Adrenal gland (tissue), 12 donors: ENCODE measurements around the gene SPDYA. TPM values are rescaled to one million over a fixed set of nuclear protein-coding genes. Genes with fewer than 3 reads are reported as not detected.

Source experiments
- DNase-seq, 7 donors: peaks; one replicate each; pipeline ENCODE4 v3.0.0-alpha.2; 2019 to 2020
- H3K27ac ChIP-seq, 5 donors: fragments of 200-600 bp; sonication (generic) in 4 of 5; 1 replicate in 3 of 5; 2 replicates in 2 of 5; pipeline versions ENCODE4 v1.5.1 to v1.8.0; 2016 to 2020; ENCODE audit warnings: mild to moderate bottlenecking in 1 of 5
- H3K27me3 ChIP-seq: fragments of 200-600 bp; 2 replicates; pipeline ENCODE4 v1.8.0; 2021
- H3K36me3 ChIP-seq, 2 donors: fragments of 200-600 bp; replicated peaks in 1 of 2; 1 replicate in 1 of 2; 2 replicates in 1 of 2; pipeline versions ENCODE4 v1.5.1 to v1.8.0; 2018 to 2022
- H3K4me1 ChIP-seq, 2 donors: fragments of 200-600 bp; replicated peaks in 1 of 2; 1 replicate in 1 of 2; 2 replicates in 1 of 2; pipeline versions ENCODE4 v1.5.1 to v1.8.0; 2018 to 2021
- H3K4me3 ChIP-seq, 4 donors: fragments of 200-600 bp; sonication (generic) in 3 of 4; one replicate each; pipeline ENCODE4 v1.5.1; 2016 to 2018
- H3K9me3 ChIP-seq, 3 donors: fragments of 200-600 bp; sonication (generic) in 1 of 3; replicated peaks in 1 of 3; 1 replicate in 2 of 3; 2 replicates in 1 of 3; pipeline versions ENCODE4 v1.5.1 to v1.8.0; 2016 to 2021
- CTCF ChIP-seq, 6 experiments: fragments of 450-650 bp in 4 of 6; fragments of 200-600 bp in 2 of 6; sonication (generic) in 1 of 6; IDR thresholded peaks; 1 replicate in 5 of 6; 2 replicates in 1 of 6; pipeline versions ENCODE4 v1.5.1 to v1.8.0; 2016 to 2021; ENCODE audit warnings: antibody characterized with exemption in 6 of 6, mild to moderate bottlenecking in 2 of 6, moderate library complexity in 1 of 6
- POLR2A ChIP-seq, 2 donors: fragments of 450-650 bp; IDR thresholded peaks; one replicate each; pipeline ENCODE4 v1.6.1; 2017; ENCODE audit warnings: antibody characterized with exemption in 2 of 2, mild to moderate bottlenecking in 2 of 2, moderate library complexity in 1 of 2
- WGBS, 4 donors: extraction: QIAGEN DNeasy Blood & Tissue Kit in 2 of 4; methylation state at CpG; one replicate each; pipeline versions ENCODE4 v1.1.5 to v1.1.7; 2013 to 2017; 5-methylcytosine and 5-hydroxymethylcytosine counted together
- intact Hi-C, 2 donors: fragments of 100-400 bp; cut with DNase I; formaldehyde crosslinking; loops; one replicate each; pipeline versions ENCODE4 v1.14.1 to v1.15.0; 2022 to 2023
- polyA plus RNA-seq, 3 donors: library from polyadenylated mRNA; stranded (reverse); fragments of 200-250 nt in 2 of 3; fragments of 350-450 nt in 1 of 3; fragmentation: Illumina TruSeq in 1 of 3; extraction: RNeasy Lipid Tissue Mini Kit (QIAGEN cat#74804) in 1 of 3; gene quantifications; one replicate each; pipeline ENCODE4 v1.2.3, GENCODE V29; 2013 to 2014
- total RNA-seq, 9 donors: library from RNA; depleted of rRNA in 4 of 9; stranded (reverse); fragments of >200 nt in 4 of 9; fragments of 120-200 nt in 1 of 9; fragmentation: NEBNext Ultra II Directional in 1 of 9; extraction: Animal tissue kit (Norgen Biotek cat#: 25700) in 1 of 9; gene quantifications; one replicate each; pipeline versions ENCODE4 v1.1.0 to v1.2.4, GENCODE V29; 2013 to 2023
- donor health status: healthy with polysubstance abuse.
- donor health status: Bipolar disorder and iron deficiency.
- donor health status: DM: yes; HTN: yes; CAD: no.
- donor health status: DM: no; HTN: no; CAD: no.
- donor health status: DM: no; HTN: no; CAD: no.
- donor health status: DM: yes; HTN: yes; CAD: no.

SPDYA gene
- total and polyA plus RNA-seq, 12 donors = 0.13 to 1.9 (median 0.30) TPM; not detected in 2

GRCh38 chr2:28802975-28803429 is 7.6 kb upstream of the SPDYA start:
- TF ChIP-seq CTCF (IDR thresholded peaks at IDR 0.05) (no peak), POLR2A (IDR thresholded peaks at IDR 0.05) (no peak)
- H3K4me3 ChIP-seq = no peak overlapping the region
- intact Hi-C loops = no loop called here
- H3K27ac ChIP-seq = peak overlapping the region in 3 of 5 donors; percentile 4 to 29 (median 9)
- no peak for DNase-seq
- H3K36me3 ChIP-seq = peaks cover 0 to 22% of the 10 kb centered on the region in 2 donors
- peaks cover 0 to 24% of the 10 kb centered on the region in 2 donors for H3K4me1 ChIP-seq
- no peaks in the 10 kb centered on the region for H3K27me3 ChIP-seq
- H3K9me3 ChIP-seq = no peaks in the 10 kb centered on the region
- WGBS, 4 donors = 69 to 81% (median 72%) methylated on average over 4 of the region's 4 CpGs

GRCh38 chr2:28809927-28810326 is 707 bp upstream of the SPDYA start:
- H3K36me3 ChIP-seq = peaks cover 0 to 11% of the 10 kb centered on the region in 2 donors
- no peaks in the 10 kb centered on the region for H3K9me3 ChIP-seq
- no peaks in the 10 kb centered on the region for H3K27me3 ChIP-seq
- intact Hi-C loops = no loop called here
- peak in 1 of 7 donors; percentile 13 for DNase-seq
- 72 to 78% (median 72%) methylated on average over 10 of the region's 10 CpGs for WGBS, 4 donors
- H3K27ac ChIP-seq = peak overlapping the region in 2 of 5 donors; percentile 29 to 54
- no peak for TF ChIP-seq POLR2A (IDR thresholded peaks at IDR 0.05)
- no peak for TF ChIP-seq CTCF (IDR thresholded peaks at IDR 0.05)
- H3K4me1 ChIP-seq = peaks cover 6 to 13% of the 10 kb centered on the region in 2 donors
- H3K4me3 ChIP-seq = peak overlapping the region in 1 of 4 donors; percentile 67

- Histone ChIP-seq H3K27me3 (no peaks in the 10 kb centered on the region), H3K4me3 (no peak overlapping the region), H3K27ac (no peak overlapping the region), H3K9me3 (no peaks in the 10 kb centered on the region), H3K4me1 (no peaks in the 10 kb centered on the region), H3K36me3 (no peaks in the 10 kb centered on the region)
- WGBS, 4 donors = 84 to 94% (median 86%) methylated on average over 3 of the region's 3 CpGs
- TF ChIP-seq POLR2A (IDR thresholded peaks at IDR 0.05) = no peak
- TF ChIP-seq CTCF (IDR thresholded peaks at IDR 0.05) = no peak
- DNase-seq = no peak
- intact Hi-C loops = no loop called here
Observed at GRCh38 chr2:28818053-28818452, 7.4 kb downstream of the SPDYA start.

GRCh38 chr2:28821295-28821958 is 10.8 kb downstream of the SPDYA start:
- peak; percentile 24 to 76 (median 62) for DNase-seq
- WGBS, 4 donors = 2 to 7% (median 4%) methylated on average over 7 to 8 of the region's 8 CpGs

More at GRCh38 chr2:28821295-28821958, 10.8 kb downstream of the SPDYA start:
- no peaks in the 10 kb centered on the region for H3K27me3 ChIP-seq
- no peaks in the 10 kb centered on the region for H3K4me1 ChIP-seq
- no peak overlapping the region for H3K27ac ChIP-seq
- no peak overlapping the region for H3K4me3 ChIP-seq
- H3K9me3 ChIP-seq = no peaks in the 10 kb centered on the region
- H3K36me3 ChIP-seq = no peaks in the 10 kb centered on the region
- TF ChIP-seq POLR2A (IDR thresholded peaks at IDR 0.05) (no peak), CTCF (IDR thresholded peaks at IDR 0.05) (peak; percentile 50 to 73 (median 68))
- intact Hi-C loops = no loop called here
